Mucosa of descending colon (tissue), 3 donors: ENCODE results near the gene SLC2A13. TPM values are rescaled to one million over a fixed set of nuclear protein-coding genes. Genes with fewer than 3 reads are reported as not detected.
"Not testable (repeated sequence)": the region's sequence is repeated elsewhere in the genome, so short reads cannot be mapped to it uniquely, and the experiment has no call there.

ENCODE experiments used
- ATAC-seq: fragments of 200-7000 bp; cut with Tn5 transposase; one replicate; pipeline ENCODE4 v1.9.1; 2020; ENCODE audit warnings: mild to moderate bottlenecking, moderate library complexity
- DNase-seq, 3 donors: peaks; one replicate each; pipeline ENCODE4 v3.0.0-alpha.2; 2020
- H3K36me3 ChIP-seq: fragments of 200-600 bp; one replicate; pipeline ENCODE4 v1.8.0; 2021; ENCODE audit warnings: low read depth, mild to moderate bottlenecking
- H3K4me1 ChIP-seq: fragments of 200-600 bp; one replicate; pipeline ENCODE4 v1.8.0; 2021; ENCODE audit warnings: low read depth, mild to moderate bottlenecking
- H3K4me3 ChIP-seq: fragments of 200-600 bp; one replicate; pipeline ENCODE4 v1.8.0; 2021; ENCODE audit warnings: mild to moderate bottlenecking
- H3K9me3 ChIP-seq: fragments of 200-600 bp; one replicate; pipeline ENCODE4 v1.8.0; 2021; ENCODE audit warnings: mild to moderate bottlenecking
- intact Hi-C, 2 donors: fragments of 100-400 bp; cut with DNase I in 1 of 2; cut with micrococcal nuclease in 1 of 2; formaldehyde crosslinking; loops; one replicate each; pipeline versions ENCODE4 v1.11.0 to v1.11.1; 2022; cut with DNase I, micrococcal nuclease
- total RNA-seq, 3 donors: library from RNA; stranded (reverse); fragmentation: NEBNext Ultra II Directional in 2 of 3; extraction: Animal tissue kit (Norgen Biotek cat#: 25700) in 2 of 3; gene quantifications; one replicate each; pipeline versions ENCODE4 v1.2.1 to v1.2.4, GENCODE V29; 2021 to 2023
- TF ChIP-seq, protein P1 (sequence below): fragments of 200-600 bp; IDR thresholded peaks from one replicate; pipeline ENCODE4 v1.8.0; 2022; ENCODE audit warnings: antibody characterized with exemption, mild to moderate bottlenecking
- donor health status: DM: no; HTN: no; CAD: no; lungs with moderate emphysema.
- donor health status: DM: no; HTN: no; CAD: no.
- donor health status: DM: no; HTN: yes; CAD: no.

SLC2A13 gene
- total RNA-seq, 3 donors from 2014 or later = 25.0 to 41.8 (median 34.1) TPM

DNA sequence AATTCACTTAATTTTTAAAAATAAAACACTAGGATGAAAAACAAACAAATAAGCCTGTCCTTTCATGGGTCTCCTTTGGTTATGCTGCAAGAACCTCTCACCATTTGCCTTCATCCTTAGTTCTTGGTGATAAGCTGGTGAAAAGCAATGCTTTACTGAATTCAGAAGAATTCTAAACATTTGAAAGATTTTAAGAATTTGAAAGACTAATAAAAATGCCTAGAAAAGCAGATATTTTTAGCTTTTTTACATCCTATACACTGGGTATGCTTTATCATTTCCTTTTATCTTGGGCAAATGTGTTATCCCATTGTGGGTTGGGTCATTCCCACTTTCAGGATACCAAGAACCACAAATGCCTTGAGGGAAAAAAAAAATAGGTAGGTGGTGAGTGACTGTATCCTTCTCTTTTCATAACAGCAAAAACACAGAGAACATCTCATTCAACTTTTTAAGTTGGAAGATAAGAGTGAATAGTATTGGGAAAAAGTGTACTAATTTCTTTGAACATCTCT lies 289.2 kb downstream of the SLC2A13 start:
- H3K4me3 ChIP-seq = no peak overlapping the region
- H3K9me3 ChIP-seq = no peaks in the 10 kb centered on the region
- no peaks in the 10 kb centered on the region for H3K36me3 ChIP-seq
- H3K4me1 ChIP-seq = no peaks in the 10 kb centered on the region
- TF ChIP-seq, protein P1, sequence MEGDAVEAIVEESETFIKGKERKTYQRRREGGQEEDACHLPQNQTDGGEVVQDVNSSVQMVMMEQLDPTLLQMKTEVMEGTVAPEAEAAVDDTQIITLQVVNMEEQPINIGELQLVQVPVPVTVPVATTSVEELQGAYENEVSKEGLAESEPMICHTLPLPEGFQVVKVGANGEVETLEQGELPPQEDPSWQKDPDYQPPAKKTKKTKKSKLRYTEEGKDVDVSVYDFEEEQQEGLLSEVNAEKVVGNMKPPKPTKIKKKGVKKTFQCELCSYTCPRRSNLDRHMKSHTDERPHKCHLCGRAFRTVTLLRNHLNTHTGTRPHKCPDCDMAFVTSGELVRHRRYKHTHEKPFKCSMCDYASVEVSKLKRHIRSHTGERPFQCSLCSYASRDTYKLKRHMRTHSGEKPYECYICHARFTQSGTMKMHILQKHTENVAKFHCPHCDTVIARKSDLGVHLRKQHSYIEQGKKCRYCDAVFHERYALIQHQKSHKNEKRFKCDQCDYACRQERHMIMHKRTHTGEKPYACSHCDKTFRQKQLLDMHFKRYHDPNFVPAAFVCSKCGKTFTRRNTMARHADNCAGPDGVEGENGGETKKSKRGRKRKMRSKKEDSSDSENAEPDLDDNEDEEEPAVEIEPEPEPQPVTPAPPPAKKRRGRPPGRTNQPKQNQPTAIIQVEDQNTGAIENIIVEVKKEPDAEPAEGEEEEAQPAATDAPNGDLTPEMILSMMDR = no peak
- DNase-seq (no peak), ATAC-seq (no peak)
- intact Hi-C loops = no loop called here

DNA sequence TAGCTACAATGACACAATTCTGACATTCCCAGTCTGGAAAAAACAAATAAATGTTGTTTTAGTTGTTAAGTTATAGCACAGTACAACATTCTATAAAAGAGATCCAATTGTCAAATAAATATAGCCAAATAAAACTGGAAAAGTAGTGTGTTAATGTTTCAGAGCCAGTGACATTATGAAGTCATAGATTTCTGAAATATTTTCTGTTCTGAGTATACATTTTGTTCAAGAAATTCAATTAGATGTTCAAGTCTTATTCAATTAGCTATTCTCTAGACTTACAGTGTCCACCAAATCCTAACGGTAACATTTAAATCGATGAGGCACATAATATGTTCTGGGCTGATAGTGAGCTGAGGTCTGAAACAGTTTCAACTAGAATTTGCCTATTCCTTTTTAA lies 290.1 kb downstream of the SLC2A13 start:
- Histone ChIP-seq H3K4me3 (no peak overlapping the region), H3K36me3 (no peaks in the 10 kb centered on the region), H3K9me3 (peaks cover 1% of the 10 kb centered on the region), H3K4me1 (no peaks in the 10 kb centered on the region)
- TF ChIP-seq, protein P1 = no peak
- DNase-seq (no peak), ATAC-seq (no peak)
- intact Hi-C loops = no loop called here

DNA sequence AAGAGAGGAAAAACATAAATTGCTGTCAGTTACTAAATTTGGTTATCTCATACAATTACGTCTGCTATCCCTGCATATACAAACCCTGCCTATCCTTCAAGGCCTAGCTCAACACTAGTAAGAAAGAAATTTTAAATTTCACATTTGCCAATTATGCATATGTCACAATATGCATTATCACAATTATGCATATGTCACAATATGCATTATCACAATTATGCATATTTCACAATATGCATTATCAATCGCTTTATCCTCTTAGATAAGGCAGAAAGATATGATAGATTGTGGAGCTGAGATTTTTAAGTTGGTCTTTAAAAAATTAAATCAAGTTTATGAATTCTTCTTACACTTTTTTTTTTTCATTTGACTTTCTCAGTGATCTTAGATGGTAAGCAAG lies 291.3 kb downstream of the SLC2A13 start:
- Histone ChIP-seq H3K4me3 (no peak overlapping the region), H3K4me1 (no peaks in the 10 kb centered on the region), H3K9me3 (peaks cover 12% of the 10 kb centered on the region), H3K36me3 (no peaks in the 10 kb centered on the region)
- ATAC-seq (no peak), DNase-seq (no peak)
- TF ChIP-seq, protein P1 = no peak
- intact Hi-C loops = no loop called here

DNA sequence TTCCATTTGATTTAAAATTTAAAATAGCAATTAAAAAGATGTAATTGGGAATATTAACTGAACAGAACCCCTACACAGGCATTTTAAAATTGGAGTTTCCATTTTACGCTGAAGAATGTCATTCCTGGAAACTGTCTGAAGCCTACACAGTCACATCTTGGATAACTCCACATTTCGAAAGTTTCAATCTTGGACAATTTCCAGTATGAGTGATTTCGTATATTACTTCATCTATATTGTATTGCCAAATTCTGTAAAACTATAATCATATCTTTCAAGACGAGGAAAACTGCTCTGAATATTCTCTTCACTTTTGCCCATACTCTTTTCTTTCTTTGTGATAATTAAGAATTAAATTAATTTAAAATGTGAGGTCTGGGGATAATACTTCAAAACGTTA lies 292.1 kb downstream of the SLC2A13 start:
- Histone ChIP-seq H3K9me3 (peaks cover 12% of the 10 kb centered on the region), H3K4me1 (no peaks in the 10 kb centered on the region), H3K4me3 (no peak overlapping the region), H3K36me3 (no peaks in the 10 kb centered on the region)
- ATAC-seq (no peak), DNase-seq (no peak)
- intact Hi-C loops = no loop called here
- TF ChIP-seq, protein P1 = no peak

DNA sequence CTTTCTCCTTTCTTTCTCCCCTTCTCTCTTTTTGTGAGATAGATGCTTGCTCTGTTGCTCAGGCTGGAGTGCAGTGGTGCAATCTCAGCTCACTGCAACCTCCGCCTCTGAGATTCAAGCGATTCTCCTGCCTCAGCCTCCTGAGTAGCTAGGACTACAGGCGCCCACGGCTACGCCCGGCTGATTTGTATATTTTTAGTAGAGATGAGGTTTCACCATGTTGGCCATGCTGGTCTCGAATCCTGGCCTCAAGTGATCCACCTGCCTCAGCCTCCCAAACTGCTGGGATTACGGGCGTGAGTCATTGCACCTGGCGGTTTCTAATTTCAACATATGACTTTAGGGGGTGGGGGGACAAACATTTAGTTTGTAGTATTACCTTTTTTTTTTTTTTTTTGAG lies 293.4 kb downstream of the SLC2A13 start:
- not testable (repeated sequence) for H3K36me3 ChIP-seq, ATAC-seq

DNA sequence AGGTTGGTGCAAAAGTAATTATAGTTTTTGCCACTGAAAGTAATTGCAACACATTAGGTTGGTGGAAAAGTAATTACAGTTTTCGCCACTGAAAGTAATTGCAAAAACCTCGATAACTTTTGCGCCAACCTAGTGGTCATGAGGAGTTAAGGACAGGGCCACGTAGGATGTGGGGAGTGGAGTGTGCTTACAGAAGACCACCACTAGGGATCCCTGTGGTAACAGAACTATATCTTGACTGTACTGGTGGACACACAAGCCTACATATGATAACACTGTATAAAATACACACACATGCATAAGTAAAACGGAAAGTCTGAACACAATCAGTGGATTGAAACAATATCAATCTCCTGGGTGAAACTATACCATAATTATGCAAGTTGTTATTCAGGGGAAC lies 298.8 kb downstream of the SLC2A13 start:
- H3K4me3 ChIP-seq = no peak overlapping the region
- no peak for ATAC-seq
- TF ChIP-seq, protein P1 = no peak
- H3K9me3 ChIP-seq = peaks cover 12% of the 10 kb centered on the region
- intact Hi-C loops = no loop called here
- H3K4me1 ChIP-seq = no peaks in the 10 kb centered on the region
- no peak for DNase-seq
- H3K36me3 ChIP-seq = no peaks in the 10 kb centered on the region

More for the DNA sequence above, 293.4 kb downstream of the SLC2A13 start:
- intact Hi-C loops, H3K4me3 ChIP-seq, DNase-seq, H3K4me1 ChIP-seq: not testable (repeated sequence)
- peaks cover 12% of the 10 kb centered on the region for H3K9me3 ChIP-seq
